ENCODE data around the gene TRPM8.

DNA sequence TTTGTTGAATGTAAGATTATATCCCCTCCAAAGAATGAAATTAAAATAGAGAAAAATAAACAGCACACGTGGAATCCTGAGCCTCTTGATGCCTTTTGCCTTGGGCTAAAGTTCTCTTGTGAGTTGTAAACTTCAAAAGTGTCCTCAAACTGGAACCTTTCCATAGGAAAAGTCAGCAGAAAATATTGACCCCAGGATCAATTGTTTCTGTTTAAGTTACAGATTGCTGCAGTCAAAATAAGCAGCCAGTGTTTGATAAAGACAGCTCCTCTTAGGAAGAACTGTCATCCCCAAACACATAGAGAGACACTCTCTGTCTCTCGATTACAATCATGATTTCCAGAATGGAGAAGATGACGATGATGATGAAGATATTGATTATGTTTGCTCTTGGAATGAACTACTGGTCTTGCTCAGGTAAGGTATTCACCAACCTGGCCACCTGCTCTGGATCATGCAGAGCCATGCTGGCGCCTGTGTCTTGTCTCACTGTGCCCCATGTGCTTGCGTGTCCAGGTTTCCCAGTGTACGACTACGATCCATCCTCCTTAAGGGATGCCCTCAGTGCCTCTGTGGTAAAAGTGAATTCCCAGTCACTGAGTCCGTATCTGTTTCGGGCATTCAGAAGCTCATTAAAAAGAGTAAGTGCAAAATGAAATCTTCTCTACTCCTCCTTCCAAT, 133.4 kb downstream of the TRPM8 start, which contains the start of gene SPP2:
- TF ChIP-seq, protein P1, sequence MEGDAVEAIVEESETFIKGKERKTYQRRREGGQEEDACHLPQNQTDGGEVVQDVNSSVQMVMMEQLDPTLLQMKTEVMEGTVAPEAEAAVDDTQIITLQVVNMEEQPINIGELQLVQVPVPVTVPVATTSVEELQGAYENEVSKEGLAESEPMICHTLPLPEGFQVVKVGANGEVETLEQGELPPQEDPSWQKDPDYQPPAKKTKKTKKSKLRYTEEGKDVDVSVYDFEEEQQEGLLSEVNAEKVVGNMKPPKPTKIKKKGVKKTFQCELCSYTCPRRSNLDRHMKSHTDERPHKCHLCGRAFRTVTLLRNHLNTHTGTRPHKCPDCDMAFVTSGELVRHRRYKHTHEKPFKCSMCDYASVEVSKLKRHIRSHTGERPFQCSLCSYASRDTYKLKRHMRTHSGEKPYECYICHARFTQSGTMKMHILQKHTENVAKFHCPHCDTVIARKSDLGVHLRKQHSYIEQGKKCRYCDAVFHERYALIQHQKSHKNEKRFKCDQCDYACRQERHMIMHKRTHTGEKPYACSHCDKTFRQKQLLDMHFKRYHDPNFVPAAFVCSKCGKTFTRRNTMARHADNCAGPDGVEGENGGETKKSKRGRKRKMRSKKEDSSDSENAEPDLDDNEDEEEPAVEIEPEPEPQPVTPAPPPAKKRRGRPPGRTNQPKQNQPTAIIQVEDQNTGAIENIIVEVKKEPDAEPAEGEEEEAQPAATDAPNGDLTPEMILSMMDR (IDR thresholded peaks at IDR 0.05): no peak
- TF ChIP-seq POLR2A (IDR thresholded peaks at IDR 0.05): no peak

Measured in suprapubic skin (tissue), 3 donors.